HL-60 (cell line): ENCODE measurements around the gene SEMA3D.

Experiments
- CTCF ChIP-seq: IDR thresholded peaks from one replicate; pipeline ENCODE4 v1.5.1; 2011; ENCODE audit warnings: low read length, control low read depth, inconsistent platforms; ENCODE audit not compliant: insufficient read depth
- POLR2AphosphoS5 ChIP-seq: IDR thresholded peaks from 2 replicates; pipeline ENCODE4 v1.6.1; 2012; ENCODE audit warnings: low read depth
- SPI1 ChIP-seq: IDR thresholded peaks from 2 replicates; pipeline ENCODE4 v1.6.1; 2012; ENCODE audit warnings: low read depth, mild to moderate bottlenecking, borderline replicate concordance

- TF ChIP-seq CTCF (no peak), SPI1 (no peak), POLR2AphosphoS5 (no peak)
Measured at GRCh38 chr7:85001495-85002345, 185.1 kb downstream of the SEMA3D start.
